ENCODE results near the gene CACNB2. TPM values are rescaled to one million over a fixed set of nuclear protein-coding genes. Genes with fewer than 3 reads are reported as not detected.
"Not testable (repeated sequence)": the region's sequence is repeated elsewhere in the genome, so short reads cannot be mapped to it uniquely, and the experiment has no call there.

The CACNB2 gene
- polyA plus RNA-seq, 3 donors: 2.7 to 8.4 (median 3.1) TPM

GRCh38 chr10:18563003-18563726, 422.9 kb downstream of the CACNB2 start:
- no peak for DNase-seq (ENCODE audit: extremely low read depth in 1 of 11, low read depth in 9 of 11, low spot score in 4 of 11)

GRCh38 chr10:18565006-18565405, 424.8 kb downstream of the CACNB2 start:
- no peak for DNase-seq (ENCODE audit: extremely low read depth in 1 of 11, low read depth in 9 of 11, low spot score in 4 of 11)

GRCh38 chr10:18566177-18566576, 426.0 kb downstream of the CACNB2 start:
- no peak for DNase-seq (ENCODE audit: extremely low read depth in 1 of 11, low read depth in 9 of 11, low spot score in 4 of 11)

GRCh38 chr10:18567343-18567856, 427.2 kb downstream of the CACNB2 start:
- no peak for DNase-seq (ENCODE audit: extremely low read depth in 1 of 11, low read depth in 9 of 11, low spot score in 4 of 11)

GRCh38 chr10:18570386-18570785, 430.2 kb downstream of the CACNB2 start:
- DNase-seq (ENCODE audit: extremely low read depth in 1 of 11, low read depth in 9 of 11, low spot score in 4 of 11): not testable (repeated sequence)

GRCh38 chr10:18571076-18571475, 430.9 kb downstream of the CACNB2 start:
- no peak for DNase-seq (ENCODE audit: extremely low read depth in 1 of 11, low read depth in 9 of 11, low spot score in 4 of 11)

- DNase-seq (ENCODE audit: extremely low read depth in 1 of 11, low read depth in 9 of 11, low spot score in 4 of 11): no peak
These were observed 431.6 kb downstream of the CACNB2 start for GRCh38 chr10:18571780-18572179.

GRCh38 chr10:18572959-18573561, 432.8 kb downstream of the CACNB2 start:
- DNase-seq (ENCODE audit: extremely low read depth in 1 of 11, low read depth in 9 of 11, low spot score in 4 of 11): no peak

GRCh38 chr10:18576586-18576985, 436.4 kb downstream of the CACNB2 start:
- no peak for DNase-seq (ENCODE audit: extremely low read depth in 1 of 11, low read depth in 9 of 11, low spot score in 4 of 11)

- DNase-seq (ENCODE audit: extremely low read depth in 1 of 11, low read depth in 9 of 11, low spot score in 4 of 11): no peak
These were observed 437.8 kb downstream of the CACNB2 start for GRCh38 chr10:18577823-18578685.

GRCh38 chr10:18582803-18583202, 442.6 kb downstream of the CACNB2 start:
- no peak for DNase-seq (ENCODE audit: extremely low read depth in 1 of 11, low read depth in 9 of 11, low spot score in 4 of 11)

GRCh38 chr10:18583575-18584270, 443.5 kb downstream of the CACNB2 start:
- DNase-seq (ENCODE audit: extremely low read depth in 1 of 11, low read depth in 9 of 11, low spot score in 4 of 11): no peak

GRCh38 chr10:18586637-18587036, 446.4 kb downstream of the CACNB2 start:
- DNase-seq (ENCODE audit: extremely low read depth in 1 of 11, low read depth in 9 of 11, low spot score in 4 of 11): not testable (repeated sequence)

GRCh38 chr10:18591141-18591540, 450.9 kb downstream of the CACNB2 start:
- DNase-seq (ENCODE audit: extremely low read depth in 1 of 11, low read depth in 9 of 11, low spot score in 4 of 11): not testable (repeated sequence)

Other genes starting within 250 kb of the CACNB2 start
- gene SLC39A12, start 188.5 kb upstream of the CACNB2 start, polyA plus RNA-seq (ENCODE audit: insufficient read length in 3 of 3): not detected

All from renal cortex interstitium (tissue), 11 donors.